Stomach (tissue), 9 donors: ENCODE data around the gene TNNI2. TPM values are rescaled to one million over a fixed set of nuclear protein-coding genes. Genes with fewer than 3 reads are reported as not detected.

Experiments
- DNase-seq, 2 donors: peaks; one replicate each; pipeline versions ENCODE4 v3.0.0 to v3.0.0-alpha.2; 2013 to 2019
- H3K27ac ChIP-seq, 5 donors: fragments of 200-600 bp in 4 of 5; sonication (generic) in 4 of 5; one replicate each; pipeline ENCODE4 v1.5.1; 2013 to 2019; ENCODE audit warnings: mild to moderate bottlenecking in 1 of 5, moderate library complexity in 1 of 5
- H3K27me3 ChIP-seq, 3 donors: fragments of 200-600 bp; sonication (generic); one replicate each; pipeline ENCODE4 v1.5.1; 2017 to 2019; ENCODE audit warnings: mixed run types in 1 of 3
- H3K36me3 ChIP-seq, 4 donors: fragments of 200-600 bp; sonication (generic); 1 replicate in 3 of 4; 2 replicates in 1 of 4; pipeline ENCODE4 v1.5.1; 2016 to 2019
- H3K4me1 ChIP-seq, 4 donors: fragments of 200-600 bp; sonication (generic); one replicate each; pipeline ENCODE4 v1.5.1; 2016 to 2019
- H3K4me3 ChIP-seq, 4 donors: fragments of 200-600 bp; sonication (generic) in 3 of 4; one replicate each; pipeline ENCODE4 v1.5.1; 2016 to 2019; ENCODE audit warnings: mild to moderate bottlenecking in 1 of 4
- H3K9me3 ChIP-seq, 4 donors: fragments of 200-600 bp; sonication (generic); one replicate each; pipeline ENCODE4 v1.5.1; 2016 to 2019
- CTCF ChIP-seq, 7 experiments: fragments of 450-650 bp in 4 of 7; fragments of 200-600 bp in 3 of 7; sonication (generic) in 3 of 7; IDR thresholded peaks; one replicate each; pipeline ENCODE4 v1.5.1; 2016 to 2019; ENCODE audit warnings: antibody characterized with exemption in 7 of 7, control low read depth in 2 of 7, mild to moderate bottlenecking in 1 of 7
- EP300 ChIP-seq: sonication (generic); formaldehyde crosslinking; IDR thresholded peaks from one replicate; pipeline ENCODE4 v1.6.1; 2017; ENCODE audit warnings: antibody characterized with exemption
- POLR2A ChIP-seq, 4 donors: fragments of 450-650 bp; IDR thresholded peaks; one replicate each; pipeline ENCODE4 v1.6.1; 2016; ENCODE audit warnings: antibody characterized with exemption in 4 of 4, control low read depth in 2 of 4, mild to moderate bottlenecking in 1 of 4, moderate library complexity in 1 of 4
- POLR2AphosphoS5 ChIP-seq, 3 donors: sonication (generic); formaldehyde crosslinking; IDR thresholded peaks; one replicate each; pipeline ENCODE4 v1.6.1; 2016; ENCODE audit warnings: antibody characterized with exemption in 3 of 3
- WGBS, 5 donors: extraction: QIAGEN DNeasy Blood & Tissue Kit in 3 of 5; methylation state at CpG; one replicate each; pipeline versions ENCODE4 v1.1.5 to v1.1.7; 2013 to 2018; 5-methylcytosine and 5-hydroxymethylcytosine counted together
- intact Hi-C: fragments of 100-400 bp; cut with DNase I; formaldehyde crosslinking; loops from one replicate; pipeline ENCODE4 v1.15.1; 2023; ENCODE audit warnings: low total_unique reads
- polyA plus RNA-seq, 3 donors: library from polyadenylated mRNA; stranded (reverse); fragments of 200-250 nt; gene quantifications; one replicate each; pipeline ENCODE4 v1.2.3, GENCODE V29; 2013
- total RNA-seq, 5 donors: library from RNA; depleted of rRNA; stranded (reverse); fragments of >200 nt; gene quantifications; one replicate each; pipeline versions ENCODE4 v1.1.0 to v1.2.3, GENCODE V29; 2014 to 2016
- donor health status: healthy with polysubstance abuse.
- donor health status: Bipolar disorder and iron deficiency.
- donor health status: healthy.

Gene TNNI2
- total and polyA plus RNA-seq, 8 donors = 0.93 to 23.4 (median 12.1) TPM; not detected in 4

GRCh38 chr11:1837171-1838076 lies 1.4 kb upstream of the TNNI2 start:
- Histone ChIP-seq H3K9me3 (no peaks in the 10 kb centered on the region), H3K27ac (peak overlapping the region in 1 of 5 donors; percentile 39), H3K4me1 (peaks cover 12 to 57% (median 33%) of the 10 kb centered on the region in 4 donors), H3K27me3 (peaks cover 0 to 9% (median 0%) of the 10 kb centered on the region in 3 donors), H3K36me3 (no peaks in the 10 kb centered on the region), H3K4me3 (no peak overlapping the region)
- peak; percentile 62 to 94 for DNase-seq
- 53 to 62% (median 57%) methylated on average over 13 to 38 of the region's 38 CpGs for WGBS, 5 donors
- intact Hi-C loops = no loop called here
- no peak for TF ChIP-seq POLR2AphosphoS5 (IDR thresholded peaks at IDR 0.05)
- peak in 5 of 7 experiments; percentile 68 to 89 (median 77) for TF ChIP-seq CTCF (IDR thresholded peaks at IDR 0.05)

- 46 to 58% (median 56%) methylated on average over 6 to 17 of the region's 17 CpGs for WGBS, 5 donors
- Histone ChIP-seq H3K27me3 (peaks cover 0 to 9% (median 0%) of the 10 kb centered on the region in 3 donors), H3K27ac (peak overlapping the region in 1 of 5 donors; percentile 39), H3K4me3 (no peak overlapping the region), H3K9me3 (no peaks in the 10 kb centered on the region), H3K36me3 (no peaks in the 10 kb centered on the region), H3K4me1 (peaks cover 5 to 50% (median 26%) of the 10 kb centered on the region in 4 donors)
- TF ChIP-seq POLR2A (IDR thresholded peaks at IDR 0.05) (no peak), CTCF (IDR thresholded peaks at IDR 0.05) (no peak), POLR2AphosphoS5 (IDR thresholded peaks at IDR 0.05) (no peak), EP300 (no peak)
- intact Hi-C loops = no loop called here
- no peak for DNase-seq
Measured at GRCh38 chr11:1838077-1838425, 730 bp upstream of the TNNI2 start.

- intact Hi-C loops = no loop called here
- Histone ChIP-seq H3K27ac (peak overlapping the region in 2 of 5 donors; percentile 74 to 84), H3K9me3 (no peaks in the 10 kb centered on the region), H3K27me3 (peaks cover 0 to 5% (median 0%) of the 10 kb centered on the region in 3 donors), H3K4me3 (no peak overlapping the region), H3K36me3 (no peaks in the 10 kb centered on the region), H3K4me1 (peaks cover 0 to 51% (median 19%) of the 10 kb centered on the region in 4 donors)
- WGBS, 5 donors = 62 to 80% (median 77%) methylated on average over 9 to 12 of the region's 12 CpGs
- DNase-seq = no peak
- TF ChIP-seq CTCF (IDR thresholded peaks at IDR 0.05) (no peak), EP300 (no peak), POLR2A (IDR thresholded peaks at IDR 0.05) (no peak), POLR2AphosphoS5 (IDR thresholded peaks at IDR 0.05) (no peak)
Measured at GRCh38 chr11:1839204-1839923, 583 bp downstream of the TNNI2 start.
